ENCODE measurements around the gene KRTAP5-5.

DNA sequence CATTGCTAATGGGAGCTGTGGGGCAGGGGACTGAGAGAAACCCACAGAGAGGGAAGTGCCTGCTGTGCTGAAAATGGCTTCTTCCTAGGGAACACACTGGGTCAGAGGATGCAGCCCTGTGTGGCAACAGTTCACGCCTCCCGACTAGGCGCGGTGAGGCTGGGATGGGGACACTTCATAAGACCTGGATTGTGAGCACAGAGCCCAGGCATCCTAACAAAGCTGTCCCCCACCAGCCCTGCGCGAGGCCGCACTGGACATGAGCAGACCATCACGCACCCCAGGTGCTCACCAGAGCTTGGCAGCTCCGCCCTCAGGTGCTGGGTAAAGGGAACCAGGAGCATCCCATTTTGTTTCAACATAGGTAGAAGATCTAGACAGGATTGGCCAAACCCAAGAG lies 5.9 kb upstream of the KRTAP5-5 start:
- TF ChIP-seq POLR2AphosphoS5 (IDR thresholded peaks at IDR 0.05): no peak
- TF ChIP-seq, protein P1, sequence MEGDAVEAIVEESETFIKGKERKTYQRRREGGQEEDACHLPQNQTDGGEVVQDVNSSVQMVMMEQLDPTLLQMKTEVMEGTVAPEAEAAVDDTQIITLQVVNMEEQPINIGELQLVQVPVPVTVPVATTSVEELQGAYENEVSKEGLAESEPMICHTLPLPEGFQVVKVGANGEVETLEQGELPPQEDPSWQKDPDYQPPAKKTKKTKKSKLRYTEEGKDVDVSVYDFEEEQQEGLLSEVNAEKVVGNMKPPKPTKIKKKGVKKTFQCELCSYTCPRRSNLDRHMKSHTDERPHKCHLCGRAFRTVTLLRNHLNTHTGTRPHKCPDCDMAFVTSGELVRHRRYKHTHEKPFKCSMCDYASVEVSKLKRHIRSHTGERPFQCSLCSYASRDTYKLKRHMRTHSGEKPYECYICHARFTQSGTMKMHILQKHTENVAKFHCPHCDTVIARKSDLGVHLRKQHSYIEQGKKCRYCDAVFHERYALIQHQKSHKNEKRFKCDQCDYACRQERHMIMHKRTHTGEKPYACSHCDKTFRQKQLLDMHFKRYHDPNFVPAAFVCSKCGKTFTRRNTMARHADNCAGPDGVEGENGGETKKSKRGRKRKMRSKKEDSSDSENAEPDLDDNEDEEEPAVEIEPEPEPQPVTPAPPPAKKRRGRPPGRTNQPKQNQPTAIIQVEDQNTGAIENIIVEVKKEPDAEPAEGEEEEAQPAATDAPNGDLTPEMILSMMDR (IDR thresholded peaks at IDR 0.05): no peak
- TF ChIP-seq EP300 (IDR thresholded peaks at IDR 0.05): no peak
- no peak for TF ChIP-seq POLR2A (IDR thresholded peaks at IDR 0.05)

Measured in gastroesophageal sphincter (tissue), 3 donors.